Thyroid gland (tissue), 4 donors: ENCODE results near the gene ADGRD1.

Experiments
- POLR2A ChIP-seq, 2 donors: fragments of 450-650 bp; IDR thresholded peaks; one replicate each; pipeline ENCODE4 v1.6.1; 2017; ENCODE audit warnings: antibody characterized with exemption in 2 of 2, mild to moderate bottlenecking in 2 of 2, moderate library complexity in 1 of 2
- TF ChIP-seq, protein P1 (sequence below), 6 experiments: fragments of 200-600 bp in 3 of 6; fragments of 450-650 bp in 3 of 6; sonication (generic) in 3 of 6; IDR thresholded peaks; one replicate each; pipeline ENCODE4 v1.5.1; 2016 to 2019; ENCODE audit warnings: antibody characterized with exemption in 6 of 6, mild to moderate bottlenecking in 2 of 6, inconsistent platforms in 1 of 6, moderate library complexity in 1 of 6

- TF ChIP-seq, protein P1, sequence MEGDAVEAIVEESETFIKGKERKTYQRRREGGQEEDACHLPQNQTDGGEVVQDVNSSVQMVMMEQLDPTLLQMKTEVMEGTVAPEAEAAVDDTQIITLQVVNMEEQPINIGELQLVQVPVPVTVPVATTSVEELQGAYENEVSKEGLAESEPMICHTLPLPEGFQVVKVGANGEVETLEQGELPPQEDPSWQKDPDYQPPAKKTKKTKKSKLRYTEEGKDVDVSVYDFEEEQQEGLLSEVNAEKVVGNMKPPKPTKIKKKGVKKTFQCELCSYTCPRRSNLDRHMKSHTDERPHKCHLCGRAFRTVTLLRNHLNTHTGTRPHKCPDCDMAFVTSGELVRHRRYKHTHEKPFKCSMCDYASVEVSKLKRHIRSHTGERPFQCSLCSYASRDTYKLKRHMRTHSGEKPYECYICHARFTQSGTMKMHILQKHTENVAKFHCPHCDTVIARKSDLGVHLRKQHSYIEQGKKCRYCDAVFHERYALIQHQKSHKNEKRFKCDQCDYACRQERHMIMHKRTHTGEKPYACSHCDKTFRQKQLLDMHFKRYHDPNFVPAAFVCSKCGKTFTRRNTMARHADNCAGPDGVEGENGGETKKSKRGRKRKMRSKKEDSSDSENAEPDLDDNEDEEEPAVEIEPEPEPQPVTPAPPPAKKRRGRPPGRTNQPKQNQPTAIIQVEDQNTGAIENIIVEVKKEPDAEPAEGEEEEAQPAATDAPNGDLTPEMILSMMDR (IDR thresholded peaks at IDR 0.05) = no peak
- no peak for TF ChIP-seq POLR2A (IDR thresholded peaks at IDR 0.05)
Observed at GRCh38 chr12:131011165-131012079, 57.7 kb downstream of the ADGRD1 start.
